RWPE1 (cell line): ENCODE data around the gene COL27A1.

Source experiments
- CTCF ChIA-PET: fragments of 350-600 bp; sonication (Branson Sonifier 250); formaldehyde crosslinking; extraction: SDS; loops from one replicate; lab custom pipeline; 2021; lab: Yijun Ruan, JAX
- POLR2A ChIA-PET: fragments of 400-600 bp; formaldehyde crosslinking; extraction: SDS; loops from one replicate; lab custom pipeline; 2020; ENCODE audit warnings: antibody characterized with exemption; ENCODE audit not compliant: low non-redundant PET; lab: Yijun Ruan, JAX
- DNase-seq: peaks from one replicate; pipeline ENCODE4 v3.0.0; 2012; ENCODE audit warnings: low spot score
- H3K27ac ChIP-seq: fragments of 450-650 bp; 2 replicates; pipeline ENCODE4 v1.5.1; 2017
- CTCF ChIP-seq: fragments of 450-650 bp; conservative IDR thresholded peaks from 2 replicates; pipeline ENCODE4 v1.5.1; 2017; ENCODE audit warnings: low read depth, mild to moderate bottlenecking

Gene COL27A1

GRCh38 chr9:114117614-114117995 is 37.7 kb upstream of the COL27A1 start:
- CTCF ChIA-PET = interaction anchor here (3.3 to 3.4 kb wide), 2 partner anchors 10 to 173 kb away, joined by 12 to 17 read pairs; no protein-coding TSS in a partner anchor
- no peak overlapping the region for H3K27ac ChIP-seq
- POLR2A ChIA-PET = no interaction called here
- TF ChIP-seq CTCF = no peak
- DNase-seq = no peak

- POLR2A ChIA-PET = interaction anchor here (0.6 kb wide), 1 partner anchor 13 kb away, joined by 3 read pairs; no protein-coding TSS in a partner anchor
- H3K27ac ChIP-seq = no peak overlapping the region
- no peak for DNase-seq
- TF ChIP-seq CTCF = no peak
- CTCF ChIA-PET = interaction anchor here (0.6 to 3.4 kb wide), 3 partner anchors 10 to 173 kb away, joined by 5 to 17 read pairs (median 12); no protein-coding TSS in a partner anchor
Measured at GRCh38 chr9:114117996-114118830, 37.1 kb upstream of the COL27A1 start.

DNA sequence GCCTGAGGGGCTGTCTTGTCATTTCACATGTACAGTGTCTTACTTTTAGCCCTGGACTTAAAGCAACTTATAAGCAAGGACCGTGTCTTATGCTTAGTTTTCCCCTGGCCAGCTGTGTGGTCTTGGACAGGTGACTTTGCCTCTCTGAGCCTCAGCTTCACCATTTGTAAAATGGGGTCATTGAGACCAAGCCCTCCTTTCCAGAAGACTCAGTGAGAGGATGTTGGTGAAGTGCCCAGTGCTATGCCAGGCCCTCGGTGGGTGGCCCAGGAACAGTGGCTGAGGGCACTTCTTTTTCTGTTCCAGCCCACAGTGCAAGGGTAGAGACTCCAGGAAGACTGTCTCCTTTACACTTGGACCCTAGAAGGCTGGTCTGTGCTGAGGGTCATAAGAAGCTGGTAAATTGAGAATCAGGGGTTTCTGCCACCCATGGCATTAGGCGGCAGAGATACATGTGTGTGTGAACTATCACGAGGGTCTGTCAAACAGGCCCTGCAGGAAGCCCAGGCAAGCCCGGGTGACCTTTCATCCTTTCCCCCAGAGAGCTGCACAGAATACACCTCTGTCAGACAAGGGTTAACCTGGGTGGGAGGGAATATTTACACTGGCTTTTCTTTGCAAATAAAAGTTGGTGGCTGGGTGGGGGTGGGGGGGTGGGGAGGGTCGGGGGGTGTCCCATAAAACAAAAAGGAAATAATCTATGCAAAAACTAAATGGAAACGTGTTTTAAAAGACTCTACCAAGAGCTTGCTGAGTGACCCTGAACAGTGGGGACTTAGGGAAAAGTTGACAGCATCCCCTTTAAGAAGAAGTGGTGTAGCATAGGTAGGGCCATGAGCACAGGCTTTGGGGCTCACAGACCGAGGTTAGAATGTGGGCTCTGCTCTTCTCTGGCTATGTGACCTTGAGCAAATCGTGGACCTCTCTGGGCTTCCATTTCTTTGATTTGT is 35.8 kb upstream of the COL27A1 start:
- DNase-seq = no peak
- ChIA-PET CTCF (interaction anchor here (0.6 to 3.4 kb wide), 2 partner anchors 151 to 171 kb away, joined by 4 to 12 read pairs; no protein-coding TSS in a partner anchor), POLR2A (no interaction called here)
- no peak overlapping the region for H3K27ac ChIP-seq
- no peak for TF ChIP-seq CTCF

DNA sequence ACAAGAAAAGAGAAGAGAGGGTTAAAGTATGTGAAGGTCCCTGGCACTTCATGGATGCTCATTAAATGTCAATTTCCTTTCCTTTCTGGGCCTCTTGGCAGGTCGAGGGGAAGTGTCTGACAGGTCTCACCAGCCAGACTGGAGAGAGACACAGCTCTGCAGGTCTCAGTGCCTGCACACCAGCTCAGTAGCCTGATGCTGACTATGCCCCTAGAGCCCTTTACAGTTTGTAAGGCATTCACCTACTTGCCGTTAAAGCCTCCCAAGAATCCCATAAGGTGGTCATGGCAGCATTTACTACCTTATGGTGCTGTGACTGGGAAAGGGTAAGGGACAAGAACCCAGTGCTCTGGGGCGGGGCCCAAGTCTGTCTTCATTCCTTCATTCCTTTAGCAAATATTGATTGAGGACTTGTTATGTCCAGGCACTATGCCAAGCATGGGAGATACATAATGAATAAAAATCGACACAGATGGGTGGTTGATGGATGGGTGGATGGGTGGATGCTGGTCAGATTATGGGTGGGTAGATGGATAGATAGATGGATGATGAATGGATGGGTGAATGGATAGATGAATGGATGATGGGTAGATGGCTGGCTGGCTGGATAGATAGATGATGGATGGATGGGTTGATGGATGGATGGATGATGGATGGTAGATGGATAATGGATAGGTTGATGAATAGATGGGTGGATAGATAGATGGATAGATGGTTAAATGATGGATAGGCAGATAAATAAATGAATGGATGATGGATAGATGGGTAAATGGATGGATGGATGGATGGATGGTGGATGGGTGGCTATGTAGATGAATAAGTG is 34.9 kb upstream of the COL27A1 start:
- POLR2A ChIA-PET = no interaction called here

More for the DNA sequence above, 34.9 kb upstream of the COL27A1 start:
- TF ChIP-seq CTCF = no peak
- no peak for DNase-seq
- no peak overlapping the region for H3K27ac ChIP-seq
- CTCF ChIA-PET = interaction anchor here (0.6 to 3.4 kb wide), 2 partner anchors 150 to 171 kb away, joined by 4 to 12 read pairs; no protein-coding TSS in a partner anchor
